HL-60 (cell line): ENCODE results near the gene LIPC.

Source experiments
- TF ChIP-seq, protein P1 (sequence below): IDR thresholded peaks from 2 replicates; pipeline ENCODE4 v1.6.1; 2012; ENCODE audit warnings: low read depth; ENCODE audit not compliant: insufficient replicate concordance
- TF ChIP-seq, protein P2 (sequence below): IDR thresholded peaks from one replicate; pipeline ENCODE4 v1.5.1; 2011; ENCODE audit warnings: low read length, control low read depth, inconsistent platforms; ENCODE audit not compliant: insufficient read depth

DNA sequence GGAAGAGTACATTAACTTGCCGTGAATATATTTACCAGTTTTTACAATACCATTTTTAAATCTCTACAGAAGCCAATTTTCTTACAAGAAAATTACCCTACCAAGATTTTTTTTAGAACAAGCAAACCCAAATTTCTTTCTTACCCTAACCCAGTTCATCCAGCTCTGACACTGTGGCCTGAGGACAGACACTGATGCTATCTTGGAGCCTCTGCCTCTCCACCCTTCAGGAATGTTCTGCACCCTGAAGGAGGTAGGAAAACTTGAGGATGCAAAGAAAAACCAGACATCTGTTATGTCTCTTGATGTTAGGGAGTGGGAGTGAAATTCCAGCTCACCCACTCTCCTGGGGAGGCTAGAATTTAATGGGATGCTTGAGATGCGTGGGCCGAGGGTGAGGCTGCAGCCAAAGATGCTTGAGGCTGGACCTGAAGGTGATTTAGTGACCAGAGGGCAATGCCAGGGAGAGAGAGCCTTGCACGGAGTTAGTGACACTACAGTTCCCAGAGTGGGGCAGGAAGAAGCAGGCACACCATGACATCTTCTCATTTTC, 69.9 kb downstream of the LIPC start:
- TF ChIP-seq, protein P1, sequence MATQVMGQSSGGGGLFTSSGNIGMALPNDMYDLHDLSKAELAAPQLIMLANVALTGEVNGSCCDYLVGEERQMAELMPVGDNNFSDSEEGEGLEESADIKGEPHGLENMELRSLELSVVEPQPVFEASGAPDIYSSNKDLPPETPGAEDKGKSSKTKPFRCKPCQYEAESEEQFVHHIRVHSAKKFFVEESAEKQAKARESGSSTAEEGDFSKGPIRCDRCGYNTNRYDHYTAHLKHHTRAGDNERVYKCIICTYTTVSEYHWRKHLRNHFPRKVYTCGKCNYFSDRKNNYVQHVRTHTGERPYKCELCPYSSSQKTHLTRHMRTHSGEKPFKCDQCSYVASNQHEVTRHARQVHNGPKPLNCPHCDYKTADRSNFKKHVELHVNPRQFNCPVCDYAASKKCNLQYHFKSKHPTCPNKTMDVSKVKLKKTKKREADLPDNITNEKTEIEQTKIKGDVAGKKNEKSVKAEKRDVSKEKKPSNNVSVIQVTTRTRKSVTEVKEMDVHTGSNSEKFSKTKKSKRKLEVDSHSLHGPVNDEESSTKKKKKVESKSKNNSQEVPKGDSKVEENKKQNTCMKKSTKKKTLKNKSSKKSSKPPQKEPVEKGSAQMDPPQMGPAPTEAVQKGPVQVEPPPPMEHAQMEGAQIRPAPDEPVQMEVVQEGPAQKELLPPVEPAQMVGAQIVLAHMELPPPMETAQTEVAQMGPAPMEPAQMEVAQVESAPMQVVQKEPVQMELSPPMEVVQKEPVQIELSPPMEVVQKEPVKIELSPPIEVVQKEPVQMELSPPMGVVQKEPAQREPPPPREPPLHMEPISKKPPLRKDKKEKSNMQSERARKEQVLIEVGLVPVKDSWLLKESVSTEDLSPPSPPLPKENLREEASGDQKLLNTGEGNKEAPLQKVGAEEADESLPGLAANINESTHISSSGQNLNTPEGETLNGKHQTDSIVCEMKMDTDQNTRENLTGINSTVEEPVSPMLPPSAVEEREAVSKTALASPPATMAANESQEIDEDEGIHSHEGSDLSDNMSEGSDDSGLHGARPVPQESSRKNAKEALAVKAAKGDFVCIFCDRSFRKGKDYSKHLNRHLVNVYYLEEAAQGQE, result no peak
- TF ChIP-seq, protein P2, sequence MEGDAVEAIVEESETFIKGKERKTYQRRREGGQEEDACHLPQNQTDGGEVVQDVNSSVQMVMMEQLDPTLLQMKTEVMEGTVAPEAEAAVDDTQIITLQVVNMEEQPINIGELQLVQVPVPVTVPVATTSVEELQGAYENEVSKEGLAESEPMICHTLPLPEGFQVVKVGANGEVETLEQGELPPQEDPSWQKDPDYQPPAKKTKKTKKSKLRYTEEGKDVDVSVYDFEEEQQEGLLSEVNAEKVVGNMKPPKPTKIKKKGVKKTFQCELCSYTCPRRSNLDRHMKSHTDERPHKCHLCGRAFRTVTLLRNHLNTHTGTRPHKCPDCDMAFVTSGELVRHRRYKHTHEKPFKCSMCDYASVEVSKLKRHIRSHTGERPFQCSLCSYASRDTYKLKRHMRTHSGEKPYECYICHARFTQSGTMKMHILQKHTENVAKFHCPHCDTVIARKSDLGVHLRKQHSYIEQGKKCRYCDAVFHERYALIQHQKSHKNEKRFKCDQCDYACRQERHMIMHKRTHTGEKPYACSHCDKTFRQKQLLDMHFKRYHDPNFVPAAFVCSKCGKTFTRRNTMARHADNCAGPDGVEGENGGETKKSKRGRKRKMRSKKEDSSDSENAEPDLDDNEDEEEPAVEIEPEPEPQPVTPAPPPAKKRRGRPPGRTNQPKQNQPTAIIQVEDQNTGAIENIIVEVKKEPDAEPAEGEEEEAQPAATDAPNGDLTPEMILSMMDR, result no peak
